Endometrium (tissue), 2 donors: ENCODE data around the gene MANSC1.
"Not testable (repeated sequence)": the region's sequence is repeated elsewhere in the genome, so short reads cannot be mapped to it uniquely, and the experiment has no call there.

Experiments used
- FAIRE-seq: peaks from 2 replicates; lab custom pipeline; 2012; peaks lifted over from hg19 to GRCh38; lab: Jason Lieb, UNC
- donor health status: control.
- donor health status: control.

The MANSC1 gene

DNA sequence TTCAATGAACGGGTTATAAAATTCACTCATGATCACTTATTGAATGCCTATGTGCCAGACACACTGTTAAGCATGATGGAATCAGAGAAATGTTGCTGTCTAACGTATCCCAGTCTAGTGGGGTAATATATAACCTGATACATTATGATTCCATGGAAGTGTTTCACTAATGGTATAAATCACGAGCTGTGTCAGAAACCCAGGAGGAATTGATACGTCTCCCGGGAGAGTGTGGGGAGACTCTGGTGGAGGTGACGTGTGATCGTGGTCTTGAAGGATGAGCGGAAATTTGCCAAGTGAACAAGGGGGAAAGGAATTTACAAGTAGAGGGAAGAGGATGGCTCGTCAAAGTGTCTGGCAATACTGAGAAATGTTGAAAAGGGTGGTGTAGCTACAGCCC is 26.5 kb downstream of the MANSC1 start:
- no peak for FAIRE-seq

DNA sequence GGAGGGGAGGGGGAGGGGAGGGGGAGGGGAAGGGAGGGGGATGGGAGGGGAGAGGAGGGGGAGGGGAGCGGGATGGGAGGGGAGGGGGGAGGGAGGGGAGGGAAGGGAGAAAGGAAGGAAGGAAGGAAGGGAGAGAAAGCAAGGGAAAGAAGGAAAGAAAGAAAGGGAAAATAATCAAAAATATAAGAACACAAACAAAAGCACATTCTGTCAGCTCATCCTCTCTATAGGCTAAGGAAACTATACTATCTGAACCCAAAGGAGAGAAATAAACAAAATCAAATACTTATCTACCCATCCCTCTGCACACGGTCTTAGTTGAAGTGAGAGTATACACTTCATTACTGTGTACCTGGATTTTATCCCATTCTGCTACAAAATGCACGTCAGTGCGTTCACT is 26.9 kb downstream of the MANSC1 start:
- no peak for FAIRE-seq

DNA sequence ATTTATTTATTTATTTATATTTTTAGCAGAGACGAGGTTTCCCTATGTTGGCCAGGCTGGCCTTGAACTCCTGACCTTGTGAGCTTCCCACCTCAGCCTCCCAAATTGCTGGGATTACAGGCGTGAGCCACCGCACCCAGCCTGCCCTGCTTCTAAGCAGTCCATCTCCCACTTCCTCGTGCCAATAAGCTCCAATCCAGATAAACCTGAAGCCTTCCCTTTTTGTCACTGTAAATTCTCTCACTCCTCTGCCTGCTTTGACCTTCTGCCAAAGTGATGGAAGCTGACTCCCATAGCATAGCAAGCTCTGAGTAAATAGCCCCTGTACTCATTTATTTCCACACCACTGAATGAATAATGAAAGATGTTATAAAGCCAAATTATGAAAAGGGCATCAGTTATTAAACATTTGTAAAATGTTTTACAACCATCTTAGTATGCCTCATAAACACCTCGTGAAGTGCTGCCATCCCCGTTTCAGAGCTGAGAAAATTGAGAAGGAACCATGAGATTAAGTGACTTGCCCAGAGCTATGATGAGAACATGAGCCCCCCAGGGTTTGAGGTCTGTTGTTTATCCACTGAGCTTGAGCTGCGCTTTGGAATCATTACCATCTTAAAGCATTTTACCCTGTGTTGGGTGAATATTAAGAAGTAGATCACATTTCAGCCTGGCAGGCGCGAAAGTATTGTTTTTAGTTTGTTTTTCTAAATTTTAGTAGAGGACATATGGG is 30.4 kb downstream of the MANSC1 start:
- no peak for FAIRE-seq

DNA sequence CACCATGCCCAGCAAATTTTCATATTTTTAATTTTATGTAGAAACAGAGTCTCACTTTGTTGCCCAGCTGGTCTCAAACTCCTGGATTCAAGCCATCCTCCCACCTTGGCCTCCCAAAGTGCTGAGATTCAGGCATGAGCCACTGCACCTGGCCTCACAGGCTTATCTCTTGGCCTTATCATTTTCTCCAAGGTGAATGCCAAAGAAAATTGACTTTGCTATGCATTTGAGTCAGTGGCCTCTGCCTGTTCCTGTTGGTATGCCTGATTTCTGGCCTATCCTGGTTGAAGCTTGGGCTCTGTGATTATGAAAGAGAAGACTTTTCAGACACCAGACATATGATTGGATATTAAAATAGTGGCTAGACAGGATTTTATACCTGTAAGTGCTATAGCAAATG is 34.2 kb downstream of the MANSC1 start:
- FAIRE-seq: no peak

DNA sequence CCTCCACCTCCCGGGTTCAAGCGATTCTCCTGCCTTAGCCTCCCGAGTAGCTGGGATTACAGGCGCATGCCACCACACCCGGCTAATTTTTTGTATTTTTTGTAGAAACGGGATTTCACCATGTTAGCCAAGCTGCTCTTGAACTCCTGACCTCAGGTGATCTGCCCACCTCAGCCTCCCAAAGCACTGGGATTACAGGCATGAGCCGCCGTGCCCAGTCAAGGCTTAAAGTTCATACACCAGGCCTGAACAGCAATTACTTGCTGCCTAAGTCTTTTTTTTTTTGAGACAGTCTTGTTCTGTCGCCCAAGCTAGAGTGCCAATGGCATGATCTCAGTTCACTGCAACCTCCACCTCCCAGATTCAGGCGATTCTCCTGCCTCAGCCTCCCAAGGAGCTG is 39.3 kb downstream of the MANSC1 start:
- FAIRE-seq: not testable (repeated sequence)

DNA sequence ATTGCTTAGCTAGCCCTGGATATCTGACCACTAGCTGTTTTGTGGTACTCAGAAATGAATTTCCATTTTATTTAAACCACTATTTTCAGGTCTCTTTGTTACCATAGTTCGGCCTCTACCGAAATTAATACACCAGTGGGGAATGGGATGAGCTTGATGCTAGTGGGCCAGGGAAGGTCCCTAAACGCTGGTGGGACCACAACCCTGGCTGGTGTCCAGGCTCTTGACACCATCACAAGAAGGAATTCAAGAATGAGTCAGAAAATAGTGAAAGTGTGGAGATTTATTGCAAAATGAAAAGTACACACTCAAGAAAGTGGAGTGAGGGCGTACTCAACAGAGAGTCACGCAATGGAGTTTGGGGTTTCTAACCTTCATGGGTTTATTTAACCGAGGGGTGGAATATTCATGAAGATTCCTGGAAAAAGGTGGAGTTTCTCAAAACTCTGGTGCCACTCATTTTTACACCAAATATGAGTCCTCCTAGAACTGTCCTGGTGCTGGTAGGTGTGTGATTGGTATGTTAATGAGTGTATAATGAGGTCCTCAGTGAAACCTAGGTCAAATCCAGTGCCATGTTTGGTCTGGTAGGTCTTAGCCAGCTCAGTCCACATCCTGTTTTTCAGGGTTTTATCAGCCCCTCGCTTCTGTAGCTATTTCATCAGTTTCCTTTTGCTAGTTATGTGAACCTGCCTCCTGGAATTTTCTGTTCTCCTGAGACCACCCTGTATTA is 44.3 kb downstream of the MANSC1 start:
- no peak for FAIRE-seq

DNA sequence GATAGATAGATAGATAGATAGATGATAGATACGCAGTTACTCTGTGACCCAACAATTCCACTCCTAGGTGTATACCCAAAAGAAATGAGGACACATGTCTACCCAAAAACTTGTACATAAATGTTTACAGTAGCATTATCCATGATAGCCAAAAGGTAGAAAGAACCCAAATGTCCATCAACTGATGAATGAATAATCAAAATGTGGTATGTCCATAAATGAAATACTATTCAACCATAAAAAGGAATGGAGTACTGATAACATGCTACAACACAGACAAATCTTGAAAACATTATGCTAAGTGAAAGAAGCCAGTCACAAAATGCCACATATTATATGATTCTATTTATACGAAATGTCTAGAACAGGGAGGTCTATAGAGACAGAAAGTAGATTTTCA is 47.1 kb downstream of the MANSC1 start:
- no peak for FAIRE-seq

DNA sequence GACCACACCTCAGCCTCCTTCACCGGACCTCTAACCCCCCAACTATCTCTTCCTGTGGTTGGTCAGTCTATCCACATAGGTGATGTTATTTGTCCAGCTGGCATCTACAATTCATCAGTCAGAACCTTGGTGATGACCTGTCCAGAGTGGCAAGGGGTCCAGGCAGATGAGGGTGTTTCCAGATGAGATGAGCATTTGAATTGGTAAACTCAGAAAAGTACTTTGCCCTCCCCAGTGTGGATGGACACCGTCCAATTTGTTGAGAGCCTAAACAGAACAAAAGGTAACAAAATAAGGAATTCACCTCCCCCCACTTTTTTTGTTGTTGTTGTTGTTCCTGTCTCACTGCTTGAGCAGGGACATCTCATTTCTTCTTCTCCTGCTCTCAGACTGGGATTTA is 48.9 kb downstream of the MANSC1 start:
- no peak for FAIRE-seq

DNA sequence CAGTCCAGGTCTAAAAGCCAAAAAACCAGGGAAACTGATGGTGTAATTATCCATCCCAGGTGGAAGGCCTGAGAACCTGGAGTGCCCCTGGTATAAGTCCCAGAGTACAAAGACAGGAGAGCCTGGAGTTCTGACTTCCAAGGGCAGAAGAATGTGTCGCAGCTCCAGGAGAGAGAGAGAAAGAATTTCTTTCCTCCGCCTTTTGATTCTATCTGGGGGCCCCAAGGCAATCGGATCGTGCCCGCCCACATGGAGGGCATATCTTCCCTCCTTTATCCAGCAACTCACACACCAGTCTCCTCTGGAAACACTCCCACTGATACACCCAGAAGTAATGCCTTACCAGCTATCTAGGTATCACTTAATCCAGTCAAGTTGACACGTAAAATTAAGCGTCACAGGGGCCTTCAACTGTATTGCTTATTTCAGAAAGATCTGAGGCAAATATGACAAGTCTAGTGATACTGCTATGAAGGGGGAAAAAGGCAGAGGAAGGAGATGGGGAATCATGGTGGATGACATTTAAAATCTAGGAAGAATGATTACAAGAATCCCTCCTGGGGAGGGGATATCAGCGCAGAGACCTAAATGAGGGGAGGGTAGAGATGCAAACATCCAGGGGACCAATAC is 52.7 kb downstream of the MANSC1 start:
- FAIRE-seq: no peak

DNA sequence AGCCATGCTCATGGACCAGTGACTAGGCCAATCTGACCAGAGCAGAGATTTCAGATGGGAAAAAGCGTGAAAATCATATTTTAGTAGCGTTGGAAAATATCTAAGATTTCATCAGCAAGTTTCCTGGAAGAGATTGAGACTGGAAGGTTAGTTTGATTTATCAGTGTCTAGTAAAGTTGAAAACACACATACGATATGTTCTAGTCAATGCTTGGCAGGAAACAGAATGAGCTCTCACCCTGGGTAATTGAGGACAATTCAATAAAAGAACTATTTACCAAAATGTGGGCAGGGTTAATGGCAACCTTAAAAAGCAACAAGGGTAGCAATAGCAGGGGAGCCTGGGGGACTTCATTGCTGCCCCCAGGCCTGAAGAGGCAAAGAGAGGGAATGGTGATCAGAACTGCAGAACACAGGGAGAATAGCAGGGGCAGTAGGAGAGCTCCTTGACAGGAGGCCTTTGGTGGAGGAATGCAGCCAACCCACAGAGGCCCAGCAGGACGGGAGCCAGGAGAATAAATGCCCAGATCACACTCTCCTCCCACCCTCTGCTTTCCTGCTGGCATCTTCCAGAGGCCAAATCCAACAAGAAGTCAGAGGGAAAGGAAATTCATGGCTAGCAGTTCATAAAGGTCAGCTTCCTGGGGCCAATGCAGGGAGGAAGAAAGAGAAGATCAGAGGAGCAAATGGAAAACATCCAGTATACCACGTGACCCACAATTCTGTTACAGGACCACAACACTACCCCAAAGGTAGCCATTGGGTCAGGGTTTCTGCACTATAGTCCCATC is 55.6 kb downstream of the MANSC1 start:
- FAIRE-seq: no peak

DNA sequence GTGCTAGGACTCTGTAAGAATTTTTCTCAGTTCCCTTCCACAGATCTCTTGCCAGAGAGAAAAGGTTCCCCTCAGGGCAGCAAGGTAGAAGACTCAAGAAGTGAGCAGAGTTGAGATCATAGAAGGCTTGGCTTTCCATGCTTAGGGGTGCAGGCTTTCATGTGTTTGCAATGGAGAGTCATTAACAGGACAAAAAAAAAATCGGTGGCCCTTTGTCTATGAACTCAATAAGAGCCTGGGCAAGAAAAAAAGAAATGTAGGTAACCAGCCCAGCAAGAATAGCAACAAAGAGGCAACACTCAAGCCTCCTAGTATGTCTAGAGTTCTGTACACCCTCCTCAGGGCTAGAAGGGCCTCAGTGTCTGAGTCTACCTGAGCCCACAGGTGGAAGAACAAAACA is 59.8 kb downstream of the MANSC1 start:
- no peak for FAIRE-seq

DNA sequence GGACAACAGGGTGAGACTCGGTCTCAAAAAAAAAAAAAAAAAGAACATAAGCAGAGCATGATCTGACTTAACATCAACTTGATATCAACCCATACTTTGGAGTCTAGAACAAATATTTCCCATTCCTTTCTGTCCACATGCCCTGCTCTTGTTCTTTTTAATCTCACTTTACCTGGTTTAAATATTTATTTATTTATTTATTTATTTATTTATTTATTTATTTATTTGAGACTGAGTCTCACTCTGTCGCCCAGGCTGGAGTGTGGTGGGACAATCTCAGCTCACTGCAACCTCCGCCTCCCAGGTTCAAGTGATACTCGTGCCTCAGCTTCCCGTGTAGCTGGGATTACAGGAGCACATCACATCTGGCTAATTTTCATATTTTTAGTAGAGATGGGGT is 63.6 kb downstream of the MANSC1 start:
- FAIRE-seq: no peak

DNA sequence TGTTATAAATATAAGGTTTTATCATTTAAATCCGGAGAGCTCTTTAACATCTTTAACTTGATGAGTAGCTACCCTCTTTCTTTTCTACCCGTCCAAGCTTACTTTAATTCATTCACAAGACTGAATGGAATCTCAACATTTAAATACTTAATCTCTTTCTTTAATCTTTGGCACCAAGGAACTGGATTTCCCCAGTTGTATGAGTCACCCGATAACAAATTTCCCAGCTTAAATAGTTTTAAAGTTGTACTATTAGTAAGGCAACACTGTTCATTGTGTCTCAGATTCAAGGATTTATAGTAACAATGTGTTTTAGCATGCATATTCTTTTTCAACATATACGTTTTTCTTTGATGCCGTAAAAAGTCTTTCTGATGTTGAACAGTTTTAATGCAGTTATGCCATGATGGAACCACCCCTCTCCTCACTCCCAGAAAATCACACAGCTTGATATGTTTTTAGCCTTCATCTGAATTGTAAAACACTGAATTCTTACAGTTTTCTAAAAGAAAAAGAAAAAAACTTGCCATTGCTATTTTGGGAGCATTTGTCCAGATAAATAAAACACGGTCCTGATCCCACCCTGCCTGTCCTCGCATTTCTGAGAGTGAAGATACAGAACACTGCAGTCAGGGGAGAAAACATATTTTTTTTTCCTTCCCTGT is 67.1 kb downstream of the MANSC1 start:
- peak; percentile 81 for FAIRE-seq

DNA sequence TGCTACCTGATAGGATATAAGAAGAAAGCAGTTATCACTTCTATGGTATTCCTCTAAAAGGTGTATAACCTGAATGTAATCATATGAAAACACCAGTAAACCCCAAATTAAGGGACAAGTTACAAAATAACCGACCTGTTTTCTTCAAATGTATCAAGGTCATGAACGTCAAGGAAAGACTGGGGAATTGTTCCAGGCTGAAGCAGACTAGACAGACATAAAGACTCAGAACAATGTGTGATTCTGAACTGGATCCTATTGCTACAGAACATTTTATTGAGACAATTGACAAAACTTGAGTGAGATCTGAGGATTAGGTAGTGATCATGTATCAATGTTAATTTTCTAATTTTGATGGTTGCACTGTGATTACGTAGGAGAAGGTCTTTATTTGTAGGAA is 67.8 kb downstream of the MANSC1 start:
- no peak for FAIRE-seq

DNA sequence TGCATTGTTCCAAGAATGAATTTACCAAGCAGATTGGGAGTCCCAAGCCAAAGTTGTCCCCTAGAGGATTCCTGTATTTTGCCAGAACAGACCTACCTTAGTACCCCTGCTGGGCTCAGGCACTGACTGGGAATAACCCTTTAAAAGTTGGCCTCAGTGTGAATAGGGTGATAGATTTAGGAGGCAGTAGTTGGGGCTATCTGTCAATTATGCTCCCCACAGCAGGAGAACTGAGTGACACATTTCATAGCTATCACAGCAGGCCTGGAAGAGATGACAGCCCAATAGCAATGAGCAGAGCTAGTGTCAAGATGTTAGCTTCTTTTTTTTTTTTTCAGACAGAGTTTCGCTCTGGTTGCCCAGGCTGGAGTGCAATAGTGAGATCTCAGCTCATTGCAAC is 68.9 kb downstream of the MANSC1 start:
- no peak for FAIRE-seq

DNA sequence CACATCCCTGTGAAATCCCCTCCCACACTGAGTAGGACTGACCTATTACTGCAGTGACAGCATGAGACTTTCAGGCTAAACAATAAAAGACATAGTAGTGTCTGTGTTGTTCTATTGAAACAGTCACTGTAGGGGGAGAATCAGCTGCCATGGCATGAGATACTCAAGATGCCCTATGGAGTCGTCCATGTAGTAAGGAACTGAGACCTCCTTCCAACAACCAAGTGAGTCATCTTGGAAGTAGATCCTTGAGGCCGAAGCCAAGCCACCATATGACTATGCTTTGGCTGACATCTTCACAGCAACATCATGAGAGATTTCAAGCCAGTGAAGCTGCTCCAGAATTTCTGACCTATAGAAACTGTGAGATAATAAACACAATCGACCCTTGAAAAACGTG is 71.1 kb downstream of the MANSC1 start:
- FAIRE-seq: no peak
